Measurements from ENCODE around the gene MED15. TPM values are rescaled to one million over a fixed set of nuclear protein-coding genes. Genes with fewer than 3 reads are reported as not detected.

Gene MED15
- total RNA-seq, 2 donors from 2014 or later: 61.4 to 62.7 TPM

- peaks cover 10% of the 10 kb centered on the region for H3K36me3 ChIP-seq (ENCODE audit: control insufficient read depth, insufficient read depth, low read length)
- H3K9me3 Mint-ChIP-seq: no peaks in the 10 kb centered on the region
- H3K27me3 Mint-ChIP-seq (ENCODE audit: insufficient read depth): no peaks in the 10 kb centered on the region
- no peak overlapping the region for H3K27ac Mint-ChIP-seq
- H3K36me3 Mint-ChIP-seq (ENCODE audit: low read depth): peaks cover 10% of the 10 kb centered on the region
- H3K27me3 ChIP-seq (ENCODE audit: control insufficient read depth, insufficient read depth, low read length, poor library complexity, severe bottlenecking): no peaks in the 10 kb centered on the region
- no peak for TF ChIP-seq CTCF (conservative IDR thresholded peaks at IDR 0.05)
- H3K4me3 Mint-ChIP-seq: no peak overlapping the region
- H3K9ac ChIP-seq (ENCODE audit: extremely low read depth, low read length, poor library complexity, severe bottlenecking): no peak overlapping the region
- DNase-seq: no peak
- peaks cover 5% of the 10 kb centered on the region for H3K4me1 Mint-ChIP-seq
- 95 to 100% methylated on average over 6 to 11 of the region's 11 CpGs for whole genome bisulfite sequencing, 2 experiments (ENCODE audit: insufficient coverage in 1 of 2, insufficient read length in 1 of 2)
- H3K27ac ChIP-seq (ENCODE audit: low read depth, low read length): no peak overlapping the region
- H3K9me3 ChIP-seq (ENCODE audit: control insufficient read depth, low read length): no peaks in the 10 kb centered on the region
- H3K4me1 ChIP-seq (ENCODE audit: control insufficient read depth, insufficient read depth, low read length): no peaks in the 10 kb centered on the region
- no peak overlapping the region for H3K4me3 ChIP-seq (ENCODE audit: low read length)
These were observed 43.3 kb upstream of the MED15 start for GRCh38 chr22:20464096-20464614.

GRCh38 chr22:20464912-20465758, 42.3 kb upstream of the MED15 start:
- H3K27me3 Mint-ChIP-seq (ENCODE audit: insufficient read depth): no peaks in the 10 kb centered on the region
- no peak overlapping the region for H3K9ac ChIP-seq (ENCODE audit: extremely low read depth, low read length, poor library complexity, severe bottlenecking)
- no peak for DNase-seq
- H3K4me1 ChIP-seq (ENCODE audit: control insufficient read depth, insufficient read depth, low read length): no peaks in the 10 kb centered on the region
- no peak overlapping the region for H3K4me3 ChIP-seq (ENCODE audit: low read length)
- no peak overlapping the region for H3K4me3 Mint-ChIP-seq
- H3K4me1 Mint-ChIP-seq: no peaks in the 10 kb centered on the region
- TF ChIP-seq CTCF (conservative IDR thresholded peaks at IDR 0.05): no peak
- no peak overlapping the region for H3K27ac ChIP-seq (ENCODE audit: low read depth, low read length)
- no peaks in the 10 kb centered on the region for H3K9me3 ChIP-seq (ENCODE audit: control insufficient read depth, low read length)
- peaks cover 13% of the 10 kb centered on the region for H3K36me3 Mint-ChIP-seq (ENCODE audit: low read depth)
- no peak overlapping the region for H3K27ac Mint-ChIP-seq
- WGBS, 2 experiments (ENCODE audit: insufficient coverage in 1 of 2, insufficient read length in 1 of 2): 94 to 95% methylated on average over 31 to 32 of the region's 32 CpGs
- H3K27me3 ChIP-seq (ENCODE audit: control insufficient read depth, insufficient read depth, low read length, poor library complexity, severe bottlenecking): no peaks in the 10 kb centered on the region
- no peaks in the 10 kb centered on the region for H3K9me3 Mint-ChIP-seq
- peaks cover 10% of the 10 kb centered on the region for H3K36me3 ChIP-seq (ENCODE audit: control insufficient read depth, insufficient read depth, low read length)

DNA sequence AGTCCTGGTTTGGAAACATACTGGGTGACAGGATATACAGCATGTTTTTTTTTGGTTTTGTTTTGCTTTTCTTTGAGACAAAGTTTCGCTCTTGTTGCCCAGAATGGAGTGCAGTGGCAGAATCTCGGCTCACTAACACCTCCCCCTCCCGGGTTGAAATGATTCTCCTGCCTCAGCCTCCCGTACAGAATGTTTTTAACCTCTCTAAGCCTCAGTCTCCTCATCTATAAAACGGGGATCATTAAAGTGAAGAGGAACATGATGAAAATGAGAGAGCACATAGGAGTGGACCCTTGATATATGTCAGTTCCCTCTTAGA, 41.7 kb upstream of the MED15 start:
- Histone ChIP-seq H3K9ac (ENCODE audit: extremely low read depth, low read length, poor library complexity, severe bottlenecking) (no peak overlapping the region), H3K36me3 (ENCODE audit: control insufficient read depth, insufficient read depth, low read length) (peaks cover 13% of the 10 kb centered on the region), H3K4me1 (ENCODE audit: control insufficient read depth, insufficient read depth, low read length) (no peaks in the 10 kb centered on the region), H3K4me3 (ENCODE audit: low read length) (no peak overlapping the region), H3K27ac (ENCODE audit: low read depth, low read length) (no peak overlapping the region), H3K27me3 (ENCODE audit: control insufficient read depth, insufficient read depth, low read length, poor library complexity, severe bottlenecking) (no peaks in the 10 kb centered on the region), H3K9me3 (ENCODE audit: control insufficient read depth, low read length) (no peaks in the 10 kb centered on the region)
- 82 to 97% methylated on average over 2 to 5 of the region's 5 CpGs for WGBS, 2 experiments (ENCODE audit: insufficient coverage in 1 of 2, insufficient read length in 1 of 2)
- Mint-ChIP-seq H3K36me3 (ENCODE audit: low read depth) (peaks cover 17% of the 10 kb centered on the region), H3K4me1 (no peaks in the 10 kb centered on the region), H3K27ac (no peak overlapping the region), H3K27me3 (ENCODE audit: insufficient read depth) (no peaks in the 10 kb centered on the region), H3K4me3 (no peak overlapping the region), H3K9me3 (no peaks in the 10 kb centered on the region)
- DNase-seq: no peak
- no peak for TF ChIP-seq CTCF (conservative IDR thresholded peaks at IDR 0.05)

Measured in endodermal cell (in vitro differentiated cells).